Measurements from ENCODE around the gene MMP15.

- TF ChIP-seq, protein P1, sequence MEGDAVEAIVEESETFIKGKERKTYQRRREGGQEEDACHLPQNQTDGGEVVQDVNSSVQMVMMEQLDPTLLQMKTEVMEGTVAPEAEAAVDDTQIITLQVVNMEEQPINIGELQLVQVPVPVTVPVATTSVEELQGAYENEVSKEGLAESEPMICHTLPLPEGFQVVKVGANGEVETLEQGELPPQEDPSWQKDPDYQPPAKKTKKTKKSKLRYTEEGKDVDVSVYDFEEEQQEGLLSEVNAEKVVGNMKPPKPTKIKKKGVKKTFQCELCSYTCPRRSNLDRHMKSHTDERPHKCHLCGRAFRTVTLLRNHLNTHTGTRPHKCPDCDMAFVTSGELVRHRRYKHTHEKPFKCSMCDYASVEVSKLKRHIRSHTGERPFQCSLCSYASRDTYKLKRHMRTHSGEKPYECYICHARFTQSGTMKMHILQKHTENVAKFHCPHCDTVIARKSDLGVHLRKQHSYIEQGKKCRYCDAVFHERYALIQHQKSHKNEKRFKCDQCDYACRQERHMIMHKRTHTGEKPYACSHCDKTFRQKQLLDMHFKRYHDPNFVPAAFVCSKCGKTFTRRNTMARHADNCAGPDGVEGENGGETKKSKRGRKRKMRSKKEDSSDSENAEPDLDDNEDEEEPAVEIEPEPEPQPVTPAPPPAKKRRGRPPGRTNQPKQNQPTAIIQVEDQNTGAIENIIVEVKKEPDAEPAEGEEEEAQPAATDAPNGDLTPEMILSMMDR (IDR thresholded peaks at IDR 0.05; ENCODE audit: low read depth, low read length): no peak
- no peak for TF ChIP-seq EZH2phosphoT487 (IDR thresholded peaks at IDR 0.05; ENCODE audit: low read depth)
These were observed 3.9 kb downstream of the MMP15 start for GRCh38 chr16:58029410-58029809.
